ENCODE results near the gene KIRREL3.

The KIRREL3 gene

GRCh38 chr11:126575849-126576248 lies 424.7 kb downstream of the KIRREL3 start:
- Histone ChIP-seq H3K27me3 (ENCODE audit: insufficient read depth, insufficient read length) (no peaks in the 10 kb centered on the region), H3K4me1 (ENCODE audit: insufficient read depth, insufficient read length) (peaks cover 5% of the 10 kb centered on the region), H3K4me3 (ENCODE audit: insufficient read length, low read depth) (no peak overlapping the region), H3K9me3 (ENCODE audit: insufficient read depth, low read length) (no peaks in the 10 kb centered on the region), H3K36me3 (ENCODE audit: insufficient read depth, insufficient read length, low read length) (no peaks in the 10 kb centered on the region), H3K9ac (ENCODE audit: insufficient read length, low read depth) (no peak overlapping the region)
- no peak for TF ChIP-seq SUZ12 (IDR thresholded peaks at IDR 0.05; ENCODE audit: extremely low read depth, insufficient read depth, insufficient read length)
- no peak for TF ChIP-seq YY1 (IDR thresholded peaks at IDR 0.05; ENCODE audit: insufficient read depth, insufficient read length)
- TF ChIP-seq ZNF274 (IDR thresholded peaks at IDR 0.05; ENCODE audit: low read depth, low read length) = no peak
- DNase-seq (ENCODE audit: low read depth, low spot score) = no peak

- no peak for TF ChIP-seq ZNF274 (IDR thresholded peaks at IDR 0.05; ENCODE audit: low read depth, low read length)
- no peak for TF ChIP-seq YY1 (IDR thresholded peaks at IDR 0.05; ENCODE audit: insufficient read depth, insufficient read length)
- TF ChIP-seq SUZ12 (IDR thresholded peaks at IDR 0.05; ENCODE audit: extremely low read depth, insufficient read depth, insufficient read length) = no peak
- Histone ChIP-seq H3K9ac (ENCODE audit: insufficient read length, low read depth) (no peak overlapping the region), H3K36me3 (ENCODE audit: insufficient read depth, insufficient read length, low read length) (no peaks in the 10 kb centered on the region), H3K4me1 (ENCODE audit: insufficient read depth, insufficient read length) (peaks cover 5% of the 10 kb centered on the region), H3K4me3 (ENCODE audit: insufficient read length, low read depth) (no peak overlapping the region), H3K27me3 (ENCODE audit: insufficient read depth, insufficient read length) (no peaks in the 10 kb centered on the region), H3K9me3 (ENCODE audit: insufficient read depth, low read length) (no peaks in the 10 kb centered on the region)
- no peak for DNase-seq (ENCODE audit: low read depth, low spot score)
These were observed 427.1 kb downstream of the KIRREL3 start for GRCh38 chr11:126573325-126573978.

- Histone ChIP-seq H3K27me3 (ENCODE audit: insufficient read depth, insufficient read length) (peaks cover 10% of the 10 kb centered on the region), H3K36me3 (ENCODE audit: insufficient read depth, insufficient read length, low read length) (no peaks in the 10 kb centered on the region), H3K9me3 (ENCODE audit: insufficient read depth, low read length) (no peaks in the 10 kb centered on the region), H3K9ac (ENCODE audit: insufficient read length, low read depth) (no peak overlapping the region), H3K4me3 (ENCODE audit: insufficient read length, low read depth) (no peak overlapping the region), H3K4me1 (ENCODE audit: insufficient read depth, insufficient read length) (peaks cover 5% of the 10 kb centered on the region)
- TF ChIP-seq SUZ12 (IDR thresholded peaks at IDR 0.05; ENCODE audit: extremely low read depth, insufficient read depth, insufficient read length) = no peak
- TF ChIP-seq YY1 (IDR thresholded peaks at IDR 0.05; ENCODE audit: insufficient read depth, insufficient read length) = no peak
- TF ChIP-seq ZNF274 (IDR thresholded peaks at IDR 0.05; ENCODE audit: low read depth, low read length) = no peak
- no peak for DNase-seq (ENCODE audit: low read depth, low spot score)
These were observed 430.1 kb downstream of the KIRREL3 start for GRCh38 chr11:126570489-126570888.

GRCh38 chr11:126567419-126567818 lies 433.2 kb downstream of the KIRREL3 start:
- H3K36me3 ChIP-seq (ENCODE audit: insufficient read depth, insufficient read length, low read length) = no peaks in the 10 kb centered on the region
- H3K4me3 ChIP-seq (ENCODE audit: insufficient read length, low read depth) = no peak overlapping the region
- H3K9me3 ChIP-seq (ENCODE audit: insufficient read depth, low read length) = no peaks in the 10 kb centered on the region
- DNase-seq (ENCODE audit: low read depth, low spot score) = no peak
- TF ChIP-seq YY1 (IDR thresholded peaks at IDR 0.05; ENCODE audit: insufficient read depth, insufficient read length) (no peak), SUZ12 (IDR thresholded peaks at IDR 0.05; ENCODE audit: extremely low read depth, insufficient read depth, insufficient read length) (no peak), ZNF274 (IDR thresholded peaks at IDR 0.05; ENCODE audit: low read depth, low read length) (no peak)
- H3K9ac ChIP-seq (ENCODE audit: insufficient read length, low read depth) = no peak overlapping the region
- H3K27me3 ChIP-seq (ENCODE audit: insufficient read depth, insufficient read length) = peaks cover 26% of the 10 kb centered on the region
- H3K4me1 ChIP-seq (ENCODE audit: insufficient read depth, insufficient read length) = no peaks in the 10 kb centered on the region

GRCh38 chr11:126564566-126564965 lies 436.0 kb downstream of the KIRREL3 start:
- Histone ChIP-seq H3K9ac (ENCODE audit: insufficient read length, low read depth) (no peak overlapping the region), H3K27me3 (ENCODE audit: insufficient read depth, insufficient read length) (peaks cover 31% of the 10 kb centered on the region), H3K4me1 (ENCODE audit: insufficient read depth, insufficient read length) (no peaks in the 10 kb centered on the region), H3K36me3 (ENCODE audit: insufficient read depth, insufficient read length, low read length) (no peaks in the 10 kb centered on the region), H3K4me3 (ENCODE audit: insufficient read length, low read depth) (no peak overlapping the region), H3K9me3 (ENCODE audit: insufficient read depth, low read length) (no peaks in the 10 kb centered on the region)
- TF ChIP-seq ZNF274 (IDR thresholded peaks at IDR 0.05; ENCODE audit: low read depth, low read length) = no peak
- TF ChIP-seq YY1 (IDR thresholded peaks at IDR 0.05; ENCODE audit: insufficient read depth, insufficient read length) = no peak
- TF ChIP-seq SUZ12 (IDR thresholded peaks at IDR 0.05; ENCODE audit: extremely low read depth, insufficient read depth, insufficient read length) = no peak
- peak; percentile 67 for DNase-seq (ENCODE audit: low read depth, low spot score)

GRCh38 chr11:126561327-126561893 lies 439.2 kb downstream of the KIRREL3 start:
- DNase-seq (ENCODE audit: low read depth, low spot score) = peak; percentile 79
- Histone ChIP-seq H3K36me3 (ENCODE audit: insufficient read depth, insufficient read length, low read length) (no peaks in the 10 kb centered on the region), H3K4me1 (ENCODE audit: insufficient read depth, insufficient read length) (no peaks in the 10 kb centered on the region), H3K27me3 (ENCODE audit: insufficient read depth, insufficient read length) (peaks cover 30% of the 10 kb centered on the region), H3K9ac (ENCODE audit: insufficient read length, low read depth) (no peak overlapping the region), H3K4me3 (ENCODE audit: insufficient read length, low read depth) (no peak overlapping the region), H3K9me3 (ENCODE audit: insufficient read depth, low read length) (no peaks in the 10 kb centered on the region)
- no peak for TF ChIP-seq SUZ12 (IDR thresholded peaks at IDR 0.05; ENCODE audit: extremely low read depth, insufficient read depth, insufficient read length)
- no peak for TF ChIP-seq ZNF274 (IDR thresholded peaks at IDR 0.05; ENCODE audit: low read depth, low read length)
- TF ChIP-seq YY1 (IDR thresholded peaks at IDR 0.05; ENCODE audit: insufficient read depth, insufficient read length) = no peak

- Histone ChIP-seq H3K4me1 (ENCODE audit: insufficient read depth, insufficient read length) (no peaks in the 10 kb centered on the region), H3K9ac (ENCODE audit: insufficient read length, low read depth) (no peak overlapping the region), H3K27me3 (ENCODE audit: insufficient read depth, insufficient read length) (peaks cover 19% of the 10 kb centered on the region), H3K4me3 (ENCODE audit: insufficient read length, low read depth) (no peak overlapping the region), H3K9me3 (ENCODE audit: insufficient read depth, low read length) (no peaks in the 10 kb centered on the region), H3K36me3 (ENCODE audit: insufficient read depth, insufficient read length, low read length) (no peaks in the 10 kb centered on the region)
- no peak for DNase-seq (ENCODE audit: low read depth, low spot score)
- no peak for TF ChIP-seq YY1 (IDR thresholded peaks at IDR 0.05; ENCODE audit: insufficient read depth, insufficient read length)
- TF ChIP-seq SUZ12 (IDR thresholded peaks at IDR 0.05; ENCODE audit: extremely low read depth, insufficient read depth, insufficient read length) = no peak
- TF ChIP-seq ZNF274 (IDR thresholded peaks at IDR 0.05; ENCODE audit: low read depth, low read length) = no peak
These were observed 440.3 kb downstream of the KIRREL3 start for GRCh38 chr11:126560221-126560620.

Data from NT2/D1 (cell line).